Mesenchymal stem cell (in vitro differentiated cells and primary cell): Measurements from ENCODE around the gene UMOD. TPM values are rescaled to one million over a fixed set of nuclear protein-coding genes. Genes with fewer than 3 reads are reported as not detected.

Experiments used
- DNase-seq: peaks from one replicate; pipeline ENCODE4 v3.0.0-alpha.2; 2013
- H2AFZ ChIP-seq: one replicate; pipeline ENCODE4 v1.6.1; 2013; ENCODE audit warnings: low read depth, mild to moderate bottlenecking, control low read depth, inconsistent platforms, low read length, moderate library complexity
- H2AK5ac ChIP-seq: 2 replicates; pipeline ENCODE4 v1.6.1; 2013; ENCODE audit warnings: low read length, moderate library complexity, mild to moderate bottlenecking, inconsistent platforms; ENCODE audit not compliant: severe bottlenecking
- H2BK120ac ChIP-seq: one replicate; pipeline ENCODE4 v1.6.1; 2013; ENCODE audit warnings: low read depth, mild to moderate bottlenecking, inconsistent platforms, low read length, moderate library complexity
- H2BK12ac ChIP-seq, 2 experiments: one replicate each; pipeline ENCODE4 v1.6.1; 2013; ENCODE audit warnings: inconsistent platforms in 2 of 2, low read length in 2 of 2, mild to moderate bottlenecking in 2 of 2, moderate library complexity in 2 of 2, control low read depth in 1 of 2
- H2BK15ac ChIP-seq: one replicate; pipeline ENCODE4 v1.6.1; 2013; ENCODE audit warnings: mild to moderate bottlenecking, low read depth, inconsistent platforms; ENCODE audit not compliant: poor library complexity, severe bottlenecking
- H2BK5ac ChIP-seq: 2 replicates; pipeline ENCODE4 v1.6.1; 2013; ENCODE audit warnings: low read depth, mild to moderate bottlenecking, low read length, control low read depth, inconsistent platforms; ENCODE audit not compliant: poor library complexity, severe bottlenecking
- H3K14ac ChIP-seq, 2 experiments: one replicate each; pipeline ENCODE4 v1.6.1; 2013; ENCODE audit warnings: inconsistent platforms in 2 of 2, low read length in 2 of 2, control low read depth in 1 of 2, mild to moderate bottlenecking in 1 of 2, moderate library complexity in 1 of 2
- H3K18ac ChIP-seq, 2 experiments: one replicate each; pipeline ENCODE4 v1.6.1; 2013; ENCODE audit warnings: inconsistent platforms in 2 of 2, low read length in 2 of 2, control low read depth in 1 of 2, low read depth in 1 of 2, mild to moderate bottlenecking in 1 of 2
- H3K23ac ChIP-seq, 2 experiments: one replicate each; pipeline ENCODE4 v1.6.1; 2013; ENCODE audit warnings: inconsistent platforms in 2 of 2, low read length in 2 of 2, mild to moderate bottlenecking in 2 of 2, moderate library complexity in 2 of 2, control low read depth in 1 of 2
- H3K27ac ChIP-seq: 2 replicates; pipeline ENCODE4 v1.5.1; 2013; ENCODE audit warnings: mild to moderate bottlenecking, moderate library complexity, low read length, control low read depth, inconsistent platforms; ENCODE audit not compliant: poor library complexity, severe bottlenecking
- H3K27me3 ChIP-seq, 2 experiments: 2 replicates each; pipeline versions ENCODE4 v1.6.1 to v1.7.0; 2013; ENCODE audit warnings: low read length in 2 of 2, mild to moderate bottlenecking in 2 of 2, moderate library complexity in 2 of 2, control low read depth in 1 of 2, inconsistent platforms in 1 of 2; ENCODE audit not compliant: control insufficient read depth in 1 of 2, insufficient read depth in 1 of 2
- H3K36me3 ChIP-seq, 2 experiments: 2 replicates each; pipeline versions ENCODE4 v1.6.1 to v1.7.0; 2013; ENCODE audit warnings: low read length in 2 of 2, control low read depth in 1 of 2, inconsistent platforms in 1 of 2, low read depth in 1 of 2, mild to moderate bottlenecking in 1 of 2; ENCODE audit not compliant: insufficient read depth in 2 of 2, control insufficient read depth in 1 of 2
- H3K4ac ChIP-seq, 2 experiments: one replicate each; pipeline ENCODE4 v1.6.1; 2013; ENCODE audit warnings: inconsistent platforms in 2 of 2, low read length in 2 of 2, mild to moderate bottlenecking in 2 of 2, moderate library complexity in 2 of 2, control low read depth in 1 of 2, low read depth in 1 of 2
- H3K4me1 ChIP-seq: 2 replicates; pipeline ENCODE4 v1.6.1; 2013; ENCODE audit warnings: low read depth, low read length, control low read depth; ENCODE audit not compliant: control insufficient read depth, insufficient read depth
- H3K4me2 ChIP-seq: 2 replicates; pipeline ENCODE4 v1.6.1; 2013; ENCODE audit warnings: low read length, mild to moderate bottlenecking, inconsistent platforms; ENCODE audit not compliant: poor library complexity, severe bottlenecking
- H3K4me3 ChIP-seq, 2 experiments: 2 replicates each; pipeline versions ENCODE4 v1.5.1 to v1.7.0; 2013; ENCODE audit warnings: low read length in 2 of 2, mild to moderate bottlenecking in 2 of 2, control low read depth in 1 of 2, low read depth in 1 of 2; ENCODE audit not compliant: insufficient read depth in 1 of 2
- H3K79me1 ChIP-seq: replicated peaks from 2 replicates; pipeline ENCODE4 v1.6.1; 2013; ENCODE audit warnings: mild to moderate bottlenecking, control low read depth, low read length, inconsistent platforms; ENCODE audit not compliant: poor library complexity, severe bottlenecking
- H3K9ac ChIP-seq: 2 replicates; pipeline ENCODE4 v1.7.0; 2013; ENCODE audit warnings: mild to moderate bottlenecking, low read length, moderate library complexity
- H3K9me3 ChIP-seq: 2 replicates; pipeline ENCODE4 v1.7.0; 2013; ENCODE audit warnings: mild to moderate bottlenecking, low read length; ENCODE audit not compliant: control insufficient read depth
- H4K8ac ChIP-seq: one replicate; pipeline ENCODE4 v1.6.1; 2013; ENCODE audit warnings: inconsistent platforms, mild to moderate bottlenecking, low read length, moderate library complexity
- H4K91ac ChIP-seq: one replicate; pipeline ENCODE4 v1.6.1; 2013; ENCODE audit warnings: mild to moderate bottlenecking, low read length, inconsistent platforms
- WGBS: methylation state at CpG from one replicate; pipeline ENCODE4 v1.1.7; 2013; ENCODE audit warnings: mixed read lengths; 5-methylcytosine and 5-hydroxymethylcytosine counted together
- polyA plus RNA-seq, 2 experiments: library from polyadenylated mRNA; stranded (reverse); fragments of 200-250 nt; gene quantifications; one replicate each; pipeline ENCODE4 v1.2.3, GENCODE V29; 2013

UMOD gene
- polyA plus RNA-seq (2013, experiment 1 of 2), result not detected
- polyA plus RNA-seq (2013, experiment 2 of 2), result not detected

DNA sequence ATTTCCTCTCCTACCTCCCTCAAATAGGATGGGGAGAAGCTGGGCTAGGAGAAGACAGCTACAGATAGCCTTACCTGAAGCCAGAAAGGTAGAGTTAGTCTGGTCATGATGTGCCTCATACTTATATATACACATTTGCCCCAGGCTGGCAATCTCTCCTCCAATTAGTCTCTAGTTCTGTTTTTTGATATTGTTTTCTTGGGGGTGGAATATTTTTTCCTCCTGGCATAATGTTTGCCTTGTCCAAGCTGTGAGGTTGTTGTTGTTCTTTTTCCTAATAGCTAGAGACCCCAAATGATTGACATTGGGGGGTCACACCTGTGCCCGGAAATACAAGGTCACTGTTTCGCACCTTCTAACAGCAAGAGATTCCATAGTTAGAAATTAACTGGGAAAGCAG is at the start of gene UMOD:
TSS of gene UMOD (minus strand) at position 101 of the 400 bp plus-strand sequence. CDS start 1,978 bp downstream, outside the sequence.
- Histone ChIP-seq H3K4me2 (no peak within 1 kb of the TSS), H3K4ac (no peak within 1 kb of the TSS), H4K8ac (no peak within 1 kb of the TSS), H3K27ac (no peak within 1 kb of the TSS), H2BK120ac (no peak within 1 kb of the TSS), H3K4me3 (no peak within 1 kb of the TSS), H4K91ac (no peak within 1 kb of the TSS), H3K14ac (no peak within 1 kb of the TSS), H3K9me3 (no peaks in the 10 kb centered on the region), H3K27me3 (peaks cover 0 to 18% of the 10 kb centered on the region in 2 experiments), H3K9ac (no peak within 1 kb of the TSS), H3K36me3 (no peaks in the 10 kb centered on the region), H3K18ac (no peak within 1 kb of the TSS), H3K79me1 (no peaks in the 10 kb centered on the region), H2BK15ac (no peak within 1 kb of the TSS), H2AFZ (no peak within 1 kb of the TSS), H3K4me1 (no peaks in the 10 kb centered on the region), H2AK5ac (no peak within 1 kb of the TSS), H2BK12ac (no peak within 1 kb of the TSS), H3K23ac (no peak within 1 kb of the TSS), H2BK5ac (no peak within 1 kb of the TSS)
- 91% methylated on average over 2 of the region's 2 CpGs for WGBS
- no peak for DNase-seq

DNA sequence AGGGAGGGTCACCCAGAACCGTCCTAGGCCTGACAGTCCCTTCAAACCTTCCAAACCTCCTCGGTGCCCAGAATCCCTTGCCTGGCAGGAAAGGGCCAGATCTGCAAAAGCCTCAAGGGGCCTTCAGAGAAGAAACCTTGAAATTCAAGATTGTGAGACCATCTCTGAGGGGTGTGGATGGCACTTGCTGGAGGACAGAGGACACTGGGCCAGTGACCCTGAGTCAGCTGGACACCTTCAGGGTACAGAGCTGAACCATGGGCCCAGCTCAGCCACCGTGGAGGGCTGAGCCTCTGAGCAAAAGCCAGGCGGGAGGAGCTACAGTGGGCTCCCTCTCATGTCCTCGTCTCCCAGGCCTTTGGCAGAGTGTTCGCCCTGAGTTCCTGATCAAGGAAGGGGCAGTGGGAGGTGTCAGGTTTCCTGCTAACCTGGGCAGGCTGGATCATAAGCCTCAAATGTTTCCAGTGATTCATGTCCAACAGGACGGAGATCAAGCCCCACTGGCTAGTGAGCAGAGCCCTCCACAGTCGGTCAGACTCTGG is 49.0 kb upstream of the UMOD start:
- H3K23ac ChIP-seq, result no peak overlapping the region
- 68% methylated on average over 8 of the region's 8 CpGs for WGBS
- no peak overlapping the region for H3K4me2 ChIP-seq
- H3K4me1 ChIP-seq, result peaks cover 7% of the 10 kb centered on the region
- DNase-seq, result no peak
- no peak overlapping the region for H2BK12ac ChIP-seq
- H3K27me3 ChIP-seq, result peaks cover 0 to 4% of the 10 kb centered on the region in 2 experiments
- no peak overlapping the region for H3K4ac ChIP-seq
- no peak overlapping the region for H4K91ac ChIP-seq
- H3K79me1 ChIP-seq, result no peaks in the 10 kb centered on the region
- no peak overlapping the region for H3K9ac ChIP-seq
- no peak overlapping the region for H2BK5ac ChIP-seq
- H2BK15ac ChIP-seq, result no peak overlapping the region
- H3K14ac ChIP-seq, result no peak overlapping the region
- no peak overlapping the region for H2AFZ ChIP-seq
- H2BK120ac ChIP-seq, result no peak overlapping the region
- H3K36me3 ChIP-seq, result no peaks in the 10 kb centered on the region
- H3K27ac ChIP-seq, result no peak overlapping the region
- no peak overlapping the region for H2AK5ac ChIP-seq
- no peak overlapping the region for H3K4me3 ChIP-seq
- no peak overlapping the region for H3K18ac ChIP-seq
- H4K8ac ChIP-seq, result no peak overlapping the region
- H3K9me3 ChIP-seq, result no peaks in the 10 kb centered on the region

DNA sequence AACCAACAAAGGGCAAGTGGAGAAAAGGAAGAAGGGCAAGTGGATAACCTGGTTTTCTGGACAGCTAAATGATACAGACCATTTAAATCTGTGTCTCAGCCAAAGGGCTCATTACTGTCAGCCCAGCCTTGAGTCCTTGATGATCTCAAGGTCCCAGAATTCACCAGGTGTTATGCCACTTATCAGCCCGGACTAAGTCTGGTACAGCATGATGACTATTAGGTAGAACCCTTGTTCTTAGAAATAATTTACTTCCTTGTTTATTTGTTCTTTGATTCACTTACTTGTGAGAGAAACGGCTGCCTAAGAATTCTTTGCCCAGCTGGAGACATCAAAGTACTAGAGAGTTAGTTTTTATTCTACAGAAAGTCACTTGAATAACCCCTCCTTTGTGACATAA is 48.6 kb upstream of the UMOD start:
- Histone ChIP-seq H2BK5ac (no peak overlapping the region), H2AK5ac (no peak overlapping the region), H3K4me3 (no peak overlapping the region), H3K4ac (no peak overlapping the region), H3K14ac (no peak overlapping the region), H3K27ac (no peak overlapping the region), H2AFZ (no peak overlapping the region), H3K4me2 (no peak overlapping the region), H2BK12ac (no peak overlapping the region), H3K18ac (no peak overlapping the region), H3K79me1 (no peaks in the 10 kb centered on the region), H4K91ac (no peak overlapping the region), H3K9me3 (no peaks in the 10 kb centered on the region), H2BK15ac (no peak overlapping the region), H3K27me3 (peaks cover 0 to 4% of the 10 kb centered on the region in 2 experiments), H3K9ac (no peak overlapping the region), H3K23ac (no peak overlapping the region), H3K36me3 (no peaks in the 10 kb centered on the region), H2BK120ac (no peak overlapping the region), H4K8ac (no peak overlapping the region), H3K4me1 (peaks cover 7% of the 10 kb centered on the region)
- DNase-seq, result no peak
- no CpG with 5 or more reads among the region's 2 CpGs for WGBS

DNA sequence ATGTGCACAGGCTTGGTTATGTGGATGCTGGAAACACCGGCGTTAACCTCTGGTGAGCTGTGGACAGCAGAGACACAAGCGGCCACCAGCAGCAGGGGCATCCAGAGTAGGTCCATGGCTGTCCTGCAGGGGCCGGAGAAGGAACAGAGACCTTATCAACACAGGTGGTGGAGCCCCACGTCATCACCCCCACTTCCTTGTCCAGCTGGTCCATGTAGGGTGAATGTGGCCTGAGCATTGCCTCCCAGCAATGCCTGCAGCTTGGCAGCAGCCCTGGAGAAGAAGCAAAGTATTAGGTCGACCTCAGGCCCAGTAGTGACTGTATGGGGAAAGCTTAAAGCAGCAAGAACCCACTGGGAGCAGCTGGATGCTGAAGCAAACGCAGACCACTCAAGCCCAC is 46.7 kb upstream of the UMOD start:
- Histone ChIP-seq H3K27ac (no peak overlapping the region), H3K14ac (no peak overlapping the region), H3K79me1 (no peaks in the 10 kb centered on the region), H3K4me1 (peaks cover 7% of the 10 kb centered on the region), H4K8ac (no peak overlapping the region), H2BK12ac (no peak overlapping the region), H3K36me3 (no peaks in the 10 kb centered on the region), H3K9me3 (no peaks in the 10 kb centered on the region), H3K4me2 (no peak overlapping the region), H3K23ac (no peak overlapping the region), H4K91ac (no peak overlapping the region), H2BK120ac (no peak overlapping the region), H2AK5ac (no peak overlapping the region), H3K18ac (no peak overlapping the region), H2BK15ac (no peak overlapping the region), H3K4ac (no peak overlapping the region), H2AFZ (no peak overlapping the region), H3K9ac (no peak overlapping the region), H2BK5ac (no peak overlapping the region), H3K4me3 (no peak overlapping the region), H3K27me3 (peaks cover 0 to 4% of the 10 kb centered on the region in 2 experiments)
- DNase-seq, result no peak
- 64% methylated on average over 6 of the region's 7 CpGs for WGBS
